ENCODE results near the gene MAGEE2.
"Not testable (repeated sequence)": the region's sequence is repeated elsewhere in the genome, so short reads cannot be mapped to it uniquely, and the experiment has no call there.

The MAGEE2 gene, protein sequence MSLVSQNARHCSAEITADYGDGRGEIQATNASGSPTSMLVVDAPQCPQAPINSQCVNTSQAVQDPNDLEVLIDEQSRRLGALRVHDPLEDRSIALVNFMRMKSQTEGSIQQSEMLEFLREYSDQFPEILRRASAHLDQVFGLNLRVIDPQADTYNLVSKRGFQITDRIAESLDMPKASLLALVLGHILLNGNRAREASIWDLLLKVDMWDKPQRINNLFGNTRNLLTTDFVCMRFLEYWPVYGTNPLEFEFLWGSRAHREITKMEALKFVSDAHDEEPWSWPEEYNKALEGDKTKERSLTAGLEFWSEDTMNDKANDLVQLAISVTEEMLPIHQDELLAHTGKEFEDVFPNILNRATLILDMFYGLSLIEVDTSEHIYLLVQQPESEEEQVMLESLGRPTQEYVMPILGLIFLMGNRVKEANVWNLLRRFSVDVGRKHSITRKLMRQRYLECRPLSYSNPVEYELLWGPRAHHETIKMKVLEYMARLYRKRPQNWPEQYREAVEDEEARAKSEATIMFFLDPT

DNA sequence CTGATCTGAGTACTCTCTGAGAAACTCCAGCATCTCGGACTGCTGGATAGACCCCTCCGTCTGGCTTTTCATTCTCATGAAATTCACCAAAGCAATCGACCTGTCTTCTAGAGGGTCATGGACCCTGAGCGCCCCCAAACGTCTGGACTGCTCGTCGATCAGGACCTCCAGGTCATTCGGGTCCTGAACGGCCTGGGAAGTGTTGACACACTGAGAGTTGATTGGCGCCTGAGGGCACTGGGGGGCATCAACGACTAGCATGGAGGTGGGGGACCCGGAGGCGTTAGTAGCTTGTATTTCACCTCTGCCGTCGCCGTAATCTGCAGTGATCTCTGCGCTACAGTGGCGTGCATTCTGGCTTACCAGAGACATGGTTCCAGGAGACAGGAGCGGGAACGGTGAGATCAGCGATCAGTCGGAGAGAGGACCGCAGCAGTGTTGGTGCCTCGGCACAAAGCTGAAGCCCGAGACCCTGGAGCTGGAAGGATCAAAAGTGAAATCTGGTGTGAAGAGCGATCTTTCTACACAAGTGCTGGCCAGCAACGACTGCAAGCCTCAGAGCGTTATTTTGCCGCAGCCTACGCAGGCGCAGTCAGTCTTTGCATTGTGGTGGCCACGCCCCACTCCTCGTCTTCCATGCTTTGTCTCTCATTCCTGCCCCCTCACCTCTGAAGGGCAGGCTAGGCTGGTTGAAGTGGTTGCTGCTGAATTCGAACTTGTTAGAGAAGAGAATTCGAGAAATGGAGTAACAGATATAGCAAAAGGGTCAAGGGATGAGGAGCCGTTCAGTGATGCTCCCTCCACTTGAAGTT lies at the start of gene MAGEE2:
MAGEE2 (minus strand) TSS at position 575 of the 812 bp plus-strand sequence; CDS start at position 372, 203 bp downstream.
- DNase-seq, result no peak
- in situ Hi-C loops (cut with HindIII; ENCODE audit: low pct_ligation_motif_present, low pct_unique_long_range_greater_than_20kb, low sequenced_read_pairs), result no loop called here

DNA sequence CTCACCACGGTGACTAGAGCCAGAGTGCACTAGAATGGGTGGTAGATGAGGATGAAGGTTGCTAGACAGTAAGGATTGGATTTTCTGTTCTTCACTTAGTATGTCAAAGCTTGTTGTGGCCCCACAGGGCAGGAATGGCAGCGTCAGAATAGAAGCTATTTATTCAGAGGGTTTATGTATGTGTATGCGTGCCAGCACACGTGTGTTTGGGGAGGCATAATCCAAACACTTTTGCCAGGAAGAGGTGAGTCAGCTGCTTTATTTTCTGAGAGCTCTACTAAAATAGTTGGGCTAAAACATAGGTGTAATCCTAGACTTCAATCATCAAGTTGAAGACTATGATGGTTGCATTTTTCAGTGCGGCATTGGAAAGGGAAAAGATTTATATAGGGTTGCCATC lies 1.2 kb upstream of the MAGEE2 start:
- in situ Hi-C loops (cut with HindIII; ENCODE audit: low pct_ligation_motif_present, low pct_unique_long_range_greater_than_20kb, low sequenced_read_pairs), result no loop called here
- no peak for DNase-seq

DNA sequence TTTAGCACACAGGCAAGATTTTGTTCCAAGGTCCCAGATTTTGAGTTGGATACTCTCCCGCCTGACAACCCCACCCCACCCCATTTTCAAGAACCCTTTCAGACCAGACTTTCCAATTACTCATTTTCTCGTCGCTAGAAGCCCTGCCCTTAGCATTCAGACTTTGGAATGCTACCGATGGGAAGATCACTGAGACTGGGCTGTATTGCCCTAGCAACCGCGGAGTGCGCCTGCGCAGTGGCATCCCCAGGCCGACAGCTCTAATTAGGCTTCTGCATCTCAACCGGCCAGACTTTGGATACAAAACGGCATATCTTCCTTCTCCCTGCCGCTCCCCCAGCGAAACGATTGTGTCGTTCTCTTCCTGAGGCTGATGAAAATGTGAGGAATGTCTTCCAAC lies 3.4 kb downstream of the MAGEE2 start:
- in situ Hi-C loops (cut with HindIII; ENCODE audit: low pct_ligation_motif_present, low pct_unique_long_range_greater_than_20kb, low sequenced_read_pairs), result no loop called here
- no peak for DNase-seq

DNA sequence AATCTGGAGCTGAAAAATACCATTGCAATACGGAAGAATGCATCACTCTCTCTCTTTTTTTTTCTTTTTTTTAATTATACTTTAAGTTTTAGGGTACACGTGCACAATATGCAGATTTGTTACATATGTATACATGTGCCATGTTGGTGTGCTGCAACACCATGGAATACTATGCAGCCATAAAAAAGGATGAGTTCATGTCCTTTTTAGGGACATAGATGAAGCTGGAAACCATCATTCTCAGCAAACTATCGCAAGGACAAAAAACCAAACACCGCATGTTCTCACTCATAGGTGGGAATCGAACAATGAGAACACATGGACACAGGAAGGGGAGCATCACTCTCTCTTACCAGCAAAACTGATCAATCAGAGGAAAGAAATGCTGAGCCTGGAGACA lies 17.0 kb downstream of the MAGEE2 start:
- in situ Hi-C loops (cut with HindIII; ENCODE audit: low pct_ligation_motif_present, low pct_unique_long_range_greater_than_20kb, low sequenced_read_pairs); DNase-seq: not testable (repeated sequence)

DNA sequence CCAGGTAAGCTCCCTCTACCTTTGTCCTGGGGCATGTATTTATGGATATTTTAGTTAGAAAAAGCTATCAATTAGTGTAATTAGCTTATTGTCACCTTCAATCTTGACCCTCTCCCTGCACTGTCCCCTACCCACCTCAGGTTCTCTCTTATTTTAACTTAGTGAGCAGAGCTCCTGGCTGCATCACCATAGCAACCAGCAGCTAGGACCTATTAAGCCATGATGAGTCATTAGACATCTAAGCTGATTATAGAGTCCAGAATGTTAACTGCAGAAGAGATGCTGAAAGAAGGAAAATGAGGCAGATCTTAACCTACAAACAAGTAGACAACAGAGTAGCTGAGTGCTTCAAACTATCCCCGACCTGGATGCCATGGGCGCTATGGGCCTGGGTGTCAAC lies 36.6 kb downstream of the MAGEE2 start:
- in situ Hi-C loops (cut with HindIII; ENCODE audit: low pct_ligation_motif_present, low pct_unique_long_range_greater_than_20kb, low sequenced_read_pairs), result no loop called here
- DNase-seq, result no peak

DNA sequence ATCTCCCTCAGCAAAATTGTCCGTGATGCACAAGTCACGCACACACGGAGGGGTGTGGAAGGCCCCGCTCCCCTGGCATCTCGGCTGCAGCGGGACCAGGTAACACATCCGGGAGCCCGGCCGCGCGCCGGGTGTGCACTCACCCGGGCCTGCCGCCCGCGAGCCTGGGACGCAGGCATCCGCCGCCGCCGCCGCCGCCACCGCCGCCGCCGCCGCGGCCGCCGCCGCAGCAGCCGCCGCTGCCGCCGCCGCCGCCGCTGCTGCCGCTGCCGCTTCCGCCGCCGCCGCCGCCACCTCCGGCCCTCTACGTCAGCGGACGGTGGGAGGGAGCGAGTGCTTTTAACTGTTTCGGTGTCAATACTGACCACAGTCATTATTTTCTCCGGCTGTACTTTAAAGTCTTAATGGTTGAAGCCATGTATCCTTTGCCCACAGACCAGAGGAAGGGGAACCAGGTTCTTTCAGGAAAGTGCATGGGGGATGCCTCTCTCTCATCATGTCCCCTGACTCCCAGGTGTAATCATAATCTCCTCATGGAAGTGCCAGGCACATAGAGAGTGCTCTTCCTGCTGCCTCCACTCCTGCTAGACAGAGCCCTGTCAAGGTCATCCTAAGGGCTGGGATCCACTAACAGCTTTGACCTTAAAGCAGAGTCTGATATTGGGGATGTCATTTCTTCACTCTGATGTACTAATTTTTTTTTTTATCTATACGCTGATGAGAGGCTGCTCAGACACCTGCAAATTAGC lies 38.0 kb downstream of the MAGEE2 start:
- in situ Hi-C loops (cut with HindIII; ENCODE audit: low pct_ligation_motif_present, low pct_unique_long_range_greater_than_20kb, low sequenced_read_pairs), result no loop called here
- peak; percentile 11 for DNase-seq
